Peyer's patch (tissue), 4 donors: ENCODE data around the gene ZDHHC11.
"Not testable (repeated sequence)": the region's sequence is repeated elsewhere in the genome, so short reads cannot be mapped to it uniquely, and the experiment has no call there.

Experiments used
- POLR2A ChIP-seq, 2 donors: fragments of 450-650 bp; IDR thresholded peaks; one replicate each; pipeline ENCODE4 v1.5.1; 2017; ENCODE audit warnings: antibody characterized with exemption in 2 of 2, mild to moderate bottlenecking in 2 of 2, moderate library complexity in 2 of 2
- TF ChIP-seq, protein P1 (sequence below), 6 experiments: fragments of 450-650 bp in 4 of 6; fragments of 200-600 bp in 2 of 6; sonication (generic) in 1 of 6; IDR thresholded peaks; one replicate each; pipeline ENCODE4 v1.5.1; 2017 to 2019; ENCODE audit warnings: antibody characterized with exemption in 6 of 6, mild to moderate bottlenecking in 3 of 6, moderate library complexity in 1 of 6

DNA sequence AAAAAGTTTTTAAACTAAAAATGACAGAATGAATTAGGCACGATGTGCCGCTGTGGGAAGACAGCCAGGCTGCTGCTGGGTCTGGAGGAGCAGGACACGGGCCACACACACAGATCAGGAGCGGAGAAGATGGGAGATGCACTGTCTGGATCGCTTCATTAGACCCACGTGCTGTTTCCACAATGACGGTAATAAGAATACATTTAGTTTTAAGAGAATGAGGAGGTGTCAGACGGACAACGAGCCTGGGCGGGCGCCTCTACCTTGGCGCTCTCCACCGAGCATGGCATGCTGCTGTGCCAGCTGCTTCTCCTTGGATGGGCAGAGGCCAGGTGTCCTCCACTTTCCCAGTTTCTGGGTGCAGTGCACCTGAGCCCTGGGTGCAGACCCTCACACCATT is 77.9 kb downstream of the ZDHHC11 start:
- TF ChIP-seq, protein P1, sequence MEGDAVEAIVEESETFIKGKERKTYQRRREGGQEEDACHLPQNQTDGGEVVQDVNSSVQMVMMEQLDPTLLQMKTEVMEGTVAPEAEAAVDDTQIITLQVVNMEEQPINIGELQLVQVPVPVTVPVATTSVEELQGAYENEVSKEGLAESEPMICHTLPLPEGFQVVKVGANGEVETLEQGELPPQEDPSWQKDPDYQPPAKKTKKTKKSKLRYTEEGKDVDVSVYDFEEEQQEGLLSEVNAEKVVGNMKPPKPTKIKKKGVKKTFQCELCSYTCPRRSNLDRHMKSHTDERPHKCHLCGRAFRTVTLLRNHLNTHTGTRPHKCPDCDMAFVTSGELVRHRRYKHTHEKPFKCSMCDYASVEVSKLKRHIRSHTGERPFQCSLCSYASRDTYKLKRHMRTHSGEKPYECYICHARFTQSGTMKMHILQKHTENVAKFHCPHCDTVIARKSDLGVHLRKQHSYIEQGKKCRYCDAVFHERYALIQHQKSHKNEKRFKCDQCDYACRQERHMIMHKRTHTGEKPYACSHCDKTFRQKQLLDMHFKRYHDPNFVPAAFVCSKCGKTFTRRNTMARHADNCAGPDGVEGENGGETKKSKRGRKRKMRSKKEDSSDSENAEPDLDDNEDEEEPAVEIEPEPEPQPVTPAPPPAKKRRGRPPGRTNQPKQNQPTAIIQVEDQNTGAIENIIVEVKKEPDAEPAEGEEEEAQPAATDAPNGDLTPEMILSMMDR (IDR thresholded peaks at IDR 0.05) = not testable (repeated sequence)
- TF ChIP-seq POLR2A (IDR thresholded peaks at IDR 0.05) = not testable (repeated sequence)
